ENCODE measurements around the gene EIF1.
"Not testable (repeated sequence)": the region's sequence is repeated elsewhere in the genome, so short reads cannot be mapped to it uniquely, and the experiment has no call there.

EIF1 gene

DNA sequence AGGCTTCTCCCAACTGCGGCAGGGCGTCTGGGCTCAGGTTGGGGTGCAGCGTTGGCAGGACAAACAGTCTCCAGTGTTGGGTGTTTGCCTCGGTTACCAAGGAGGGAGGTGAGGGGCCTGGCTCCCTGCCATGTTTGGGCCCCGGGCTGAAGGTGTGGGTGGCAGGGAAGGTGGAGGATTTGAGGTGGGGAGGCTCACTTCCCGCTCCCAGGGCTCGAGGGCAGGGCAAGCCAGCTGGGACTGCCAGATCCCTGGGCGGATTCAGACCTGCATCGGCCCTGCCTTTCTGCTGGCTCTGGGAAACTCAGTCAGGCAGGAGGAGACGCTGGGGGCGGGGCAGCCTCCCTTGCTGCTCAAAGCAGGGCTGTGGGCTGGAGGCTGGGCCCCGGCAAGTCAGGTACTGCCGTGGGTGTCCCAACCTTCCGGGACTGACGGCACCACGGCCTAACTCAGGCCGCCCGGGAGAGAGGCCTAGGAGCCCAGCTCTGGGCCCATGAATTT, 33.0 kb upstream of the EIF1 start:
- no peak for DNase-seq (ENCODE audit: low read depth, low spot score)

DNA sequence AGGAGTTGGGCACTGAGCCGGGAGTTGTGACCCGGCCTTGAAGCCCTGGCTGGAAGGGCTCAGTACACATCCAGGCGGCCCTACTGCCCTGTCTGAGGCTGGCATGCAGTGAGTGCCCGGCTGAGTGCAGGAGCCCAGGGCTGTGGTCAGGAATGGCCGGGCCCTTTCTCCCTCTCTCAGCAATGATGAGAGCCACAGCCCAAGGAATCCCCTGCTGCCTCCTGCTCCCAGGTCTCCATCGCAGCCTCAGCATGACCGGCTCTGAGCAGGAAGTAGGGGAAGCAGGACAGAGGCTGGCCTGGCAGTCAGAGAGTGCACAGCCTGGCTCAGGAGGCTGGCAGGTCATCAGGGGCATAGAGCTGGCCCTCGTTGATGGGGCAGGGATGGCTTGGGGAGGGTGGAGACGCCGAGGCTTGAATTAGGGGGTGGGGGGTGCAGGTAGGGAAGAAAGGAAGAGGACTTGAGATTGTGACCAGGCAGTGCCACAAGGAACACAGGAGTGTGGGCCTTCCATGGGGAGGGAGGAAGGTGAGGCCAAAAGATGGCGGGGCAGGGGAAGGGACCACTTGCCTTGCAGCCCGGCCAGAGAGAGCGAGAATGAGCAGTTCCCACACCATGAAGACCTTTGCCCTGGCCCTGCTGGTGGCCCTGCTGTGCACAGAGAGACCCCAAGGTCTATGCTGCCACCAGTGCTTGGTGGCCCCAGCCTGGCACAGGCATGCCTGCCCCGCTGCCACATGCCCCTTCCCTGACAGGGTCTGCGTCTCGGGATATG, 32.2 kb upstream of the EIF1 start:
- no peak for DNase-seq (ENCODE audit: low read depth, low spot score)

DNA sequence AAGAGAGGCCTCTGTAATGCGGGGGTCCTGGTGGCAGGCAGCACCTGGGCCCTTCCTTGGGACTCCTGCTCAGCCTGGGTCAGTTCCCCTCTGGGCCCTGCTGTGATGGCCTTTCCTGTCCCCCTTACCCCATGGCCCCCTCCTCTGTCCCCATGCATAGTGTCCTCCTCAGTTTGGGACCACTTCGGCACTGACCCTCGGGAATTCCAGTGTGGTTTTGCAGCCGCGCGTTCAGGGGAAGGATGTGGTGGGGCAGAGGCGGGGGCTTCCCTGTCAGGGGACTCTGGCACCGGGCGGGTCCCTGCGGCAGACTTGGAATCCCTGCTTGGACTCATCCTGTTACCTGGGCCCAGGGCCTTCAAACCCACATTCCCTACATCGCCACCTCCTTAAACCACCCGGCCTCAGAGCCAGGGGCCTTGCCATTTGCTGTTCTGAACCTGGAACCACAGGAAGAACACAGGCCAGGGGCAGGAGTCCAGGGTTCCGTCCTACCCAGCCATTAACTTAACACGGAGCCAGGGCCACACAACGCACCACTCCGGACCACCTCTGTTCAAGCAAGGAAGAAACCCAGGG, 31.4 kb upstream of the EIF1 start:
- no peak for DNase-seq (ENCODE audit: low read depth, low spot score)

DNA sequence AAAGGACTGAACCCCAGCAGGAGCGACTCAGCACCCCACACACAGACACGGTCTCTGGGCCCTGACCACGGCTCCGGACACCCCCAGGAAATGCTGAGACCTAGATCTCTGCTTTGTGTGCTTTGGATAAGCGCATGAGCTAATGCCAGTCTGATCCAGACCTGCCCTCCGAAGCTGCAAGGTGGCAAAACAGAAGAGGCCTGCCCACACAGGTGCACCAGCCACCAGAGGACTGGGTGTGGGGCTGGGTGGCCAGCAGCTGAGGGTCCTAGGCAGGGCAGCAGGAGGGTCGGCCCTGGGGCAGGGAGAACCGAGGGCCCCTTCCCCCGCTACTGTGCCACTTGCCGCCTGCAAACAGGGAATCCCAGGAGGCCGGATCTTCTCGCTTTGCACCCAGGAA, 30.7 kb upstream of the EIF1 start:
- no peak for DNase-seq (ENCODE audit: low read depth, low spot score)

DNA sequence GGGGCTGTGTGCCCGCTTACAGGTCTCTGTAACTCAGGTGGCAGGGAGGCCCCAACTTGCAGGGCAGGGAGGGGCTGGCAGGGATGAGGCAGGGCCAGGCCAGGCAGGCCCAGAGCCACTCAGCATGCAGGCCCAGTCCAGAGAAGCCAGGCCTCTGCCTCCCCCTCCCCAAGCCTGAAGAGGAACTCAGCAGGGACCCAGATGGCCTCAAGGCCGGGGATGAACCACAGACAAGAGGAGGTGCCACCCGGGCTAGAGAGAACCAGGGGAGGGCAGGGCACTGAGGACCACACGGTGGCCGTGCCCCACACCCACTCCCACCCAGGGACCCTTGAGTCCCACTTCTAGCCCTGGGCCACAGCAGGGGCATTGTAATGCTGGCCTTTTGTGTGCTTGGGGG, 29.8 kb upstream of the EIF1 start:
- no peak for DNase-seq (ENCODE audit: low read depth, low spot score)

DNA sequence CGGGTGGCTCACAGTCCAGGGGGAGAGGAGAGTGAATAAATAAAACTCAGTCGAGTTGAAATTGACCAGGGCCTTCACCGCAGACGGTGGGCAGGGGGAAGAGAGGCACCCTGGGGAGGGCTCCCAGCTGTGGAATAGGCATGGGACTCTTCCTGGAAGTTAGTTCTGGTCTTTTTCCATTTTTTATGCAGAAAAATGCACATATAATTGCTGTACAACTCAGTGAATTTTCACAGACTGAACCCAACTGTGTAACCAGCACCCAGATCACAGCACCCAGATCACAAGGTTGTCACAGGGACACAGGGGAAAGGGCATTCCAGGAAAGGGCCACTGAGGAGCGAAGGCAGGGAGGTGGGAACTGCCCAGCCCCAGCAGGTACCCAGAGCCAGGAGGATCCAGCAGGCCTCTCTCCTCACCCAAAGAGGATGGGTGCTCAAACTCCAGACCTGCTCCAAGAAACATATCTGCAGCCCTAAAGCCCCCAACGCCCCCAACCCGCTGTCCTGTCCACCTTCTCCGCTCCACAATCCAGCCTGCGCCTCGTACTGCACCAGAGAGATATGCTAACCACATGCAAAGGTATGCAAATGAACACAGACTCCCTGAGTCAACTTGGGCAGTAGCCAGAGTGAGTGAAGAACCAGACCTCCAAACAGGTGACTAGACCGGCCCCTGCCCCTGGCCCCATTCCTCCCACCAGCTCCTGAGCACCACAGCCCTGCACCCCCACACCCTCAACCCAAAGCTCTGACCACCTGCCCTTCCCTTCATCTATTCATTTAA, 29.1 kb upstream of the EIF1 start:
- DNase-seq (ENCODE audit: low read depth, low spot score) = no peak

DNA sequence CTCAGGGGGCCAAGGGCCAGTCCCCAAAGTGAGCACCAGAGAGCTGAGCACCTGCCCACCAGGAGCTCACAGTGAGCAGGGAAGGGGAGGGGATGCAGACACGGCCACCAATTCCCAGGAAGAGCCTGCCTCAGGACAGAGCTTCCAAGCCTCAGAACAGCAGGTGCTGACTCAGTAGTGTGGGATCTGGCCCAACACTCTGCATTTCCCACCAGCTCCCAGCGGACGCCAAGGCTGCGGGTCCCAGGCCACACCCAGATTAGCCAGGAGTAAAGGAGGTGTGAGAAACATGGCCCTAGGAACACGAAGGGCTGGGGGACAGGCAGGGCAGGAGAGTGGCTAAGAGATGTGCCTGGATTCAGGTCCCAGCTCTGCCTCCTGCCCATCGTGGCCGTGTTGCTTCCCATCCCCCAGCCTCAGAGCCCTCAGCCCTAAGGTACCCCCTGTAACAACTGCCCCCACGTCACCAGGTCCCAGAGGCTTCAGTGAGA, 28.4 kb upstream of the EIF1 start:
- no peak for DNase-seq (ENCODE audit: low read depth, low spot score)

DNA sequence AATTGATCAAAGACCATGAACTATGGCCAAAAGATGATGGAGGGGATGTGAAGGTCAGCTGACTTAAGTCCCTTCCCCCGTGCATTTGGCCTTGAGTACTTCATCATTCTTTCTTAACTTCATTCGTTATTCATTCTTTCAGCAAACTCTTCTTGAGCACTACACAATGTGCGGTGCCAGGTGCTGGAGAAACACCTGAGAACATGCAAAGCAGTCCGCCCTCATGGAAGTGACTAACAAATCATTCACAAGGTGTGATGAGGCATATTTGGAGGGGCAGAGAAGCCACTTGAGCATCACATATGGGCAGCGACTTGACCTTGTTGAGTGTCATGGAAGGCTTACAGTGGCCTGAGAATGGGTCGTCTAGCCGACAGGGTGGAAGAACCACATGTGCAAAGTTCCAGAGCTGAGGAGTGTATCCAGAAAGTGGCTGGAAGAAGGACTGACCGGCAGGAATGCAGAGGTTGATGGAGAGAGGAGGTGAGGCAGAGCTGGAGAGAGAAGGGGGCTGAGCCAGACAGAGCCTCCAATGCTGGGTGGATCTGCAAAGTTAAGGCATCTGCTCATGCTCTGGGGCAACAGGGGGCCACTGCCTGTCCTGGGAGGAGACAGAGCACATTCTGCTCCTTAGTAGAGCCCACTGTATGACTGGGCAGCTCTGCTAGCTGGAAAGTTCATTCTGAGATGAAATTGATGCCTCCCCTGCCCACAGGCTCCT, 25.1 kb upstream of the EIF1 start:
- no peak for DNase-seq (ENCODE audit: low read depth, low spot score)

DNA sequence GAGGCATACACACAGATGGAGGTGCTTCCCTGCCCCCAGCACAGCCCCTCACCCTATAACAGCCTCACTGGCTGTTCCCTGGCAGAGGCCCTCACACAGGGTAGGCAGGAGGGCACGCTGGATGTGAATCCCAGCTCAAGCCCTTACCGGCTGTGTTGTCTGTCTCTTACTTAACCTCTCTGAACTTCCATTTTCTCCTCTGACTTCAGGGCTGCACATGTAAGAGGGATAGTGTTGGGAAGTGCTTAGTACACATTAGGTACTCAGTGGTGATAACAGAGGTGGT, 24.6 kb upstream of the EIF1 start:
- DNase-seq (ENCODE audit: low read depth, low spot score) = no peak

DNA sequence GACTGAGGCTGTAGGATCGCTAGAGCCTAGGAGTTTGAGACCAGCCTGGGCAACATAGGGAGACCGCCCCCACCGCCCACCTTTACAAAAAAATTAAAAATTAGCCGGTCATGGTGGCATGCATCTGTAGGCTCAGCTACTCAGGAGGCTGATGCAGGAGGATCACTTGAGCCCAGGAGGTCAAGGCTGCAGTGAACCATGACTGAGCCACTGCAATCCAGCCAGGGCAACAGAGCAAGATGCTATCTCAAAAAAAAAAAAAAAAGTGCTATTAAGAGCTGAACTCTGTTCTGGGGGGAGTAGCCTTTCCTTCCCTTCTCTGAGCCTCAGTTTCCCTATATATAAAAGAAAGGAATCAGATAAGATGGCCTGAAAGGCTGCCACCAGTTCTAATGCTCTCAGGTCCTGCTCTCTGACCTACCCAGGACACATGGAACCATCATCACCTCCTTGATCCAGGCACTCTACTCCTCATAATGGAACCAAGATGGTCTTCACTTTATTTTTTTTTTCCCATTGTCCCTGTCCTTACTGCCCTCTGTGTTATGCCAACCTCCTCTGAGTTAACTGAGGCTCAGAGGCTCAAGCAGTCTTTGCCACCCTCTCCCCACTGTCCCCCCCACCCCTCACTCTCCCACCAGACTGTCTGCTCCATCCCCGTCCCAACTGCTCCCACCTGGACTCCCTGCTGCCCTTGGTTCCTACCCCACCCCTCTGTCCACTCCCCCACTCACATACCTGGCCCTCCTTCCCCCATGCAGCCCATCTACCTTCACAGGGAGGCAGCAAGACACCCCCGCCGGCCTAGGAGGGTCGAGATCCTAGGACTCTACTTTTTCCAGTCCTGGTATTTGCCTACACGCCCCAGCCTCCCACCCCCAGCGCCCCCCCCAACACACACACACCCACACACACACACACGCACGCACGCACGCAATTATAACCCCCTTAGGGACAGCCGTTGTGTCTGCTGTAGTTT, 23.8 kb upstream of the EIF1 start:
- DNase-seq (ENCODE audit: low read depth, low spot score) = no peak

DNA sequence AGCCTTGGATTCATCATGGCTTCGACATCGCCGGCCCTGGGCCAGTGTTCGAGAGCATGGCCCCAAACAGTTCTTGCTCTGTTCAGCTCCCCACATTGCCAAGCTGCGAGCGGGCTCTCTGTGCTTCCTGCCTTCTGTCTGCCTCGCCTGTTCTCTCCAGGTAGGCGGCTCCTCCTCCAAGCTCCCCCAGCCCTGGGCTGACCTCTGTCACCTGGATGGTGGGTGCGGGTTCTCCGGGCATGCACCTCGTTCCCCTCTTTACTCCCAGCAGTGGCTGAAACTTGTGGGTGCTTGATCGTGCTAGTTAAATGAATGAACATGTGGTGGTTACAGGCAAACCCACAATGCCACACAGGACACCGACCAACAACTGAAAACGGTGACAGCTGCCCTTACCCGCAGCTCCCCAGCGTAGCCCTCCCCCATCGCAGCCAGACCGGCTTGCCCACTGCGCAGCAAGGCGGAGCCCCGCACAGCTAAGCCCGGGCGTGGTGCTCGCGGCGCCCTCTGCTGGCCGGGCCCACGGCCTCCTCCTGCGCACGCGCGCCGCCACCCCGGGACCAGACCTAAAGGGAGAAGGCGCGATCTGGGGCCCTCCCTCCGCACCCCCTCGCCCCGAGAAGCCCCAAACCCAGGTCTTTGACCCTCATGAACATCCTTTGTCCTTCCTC, 23.0 kb upstream of the EIF1 start:
- peak; percentile 74 for DNase-seq (ENCODE audit: low read depth, low spot score)

DNA sequence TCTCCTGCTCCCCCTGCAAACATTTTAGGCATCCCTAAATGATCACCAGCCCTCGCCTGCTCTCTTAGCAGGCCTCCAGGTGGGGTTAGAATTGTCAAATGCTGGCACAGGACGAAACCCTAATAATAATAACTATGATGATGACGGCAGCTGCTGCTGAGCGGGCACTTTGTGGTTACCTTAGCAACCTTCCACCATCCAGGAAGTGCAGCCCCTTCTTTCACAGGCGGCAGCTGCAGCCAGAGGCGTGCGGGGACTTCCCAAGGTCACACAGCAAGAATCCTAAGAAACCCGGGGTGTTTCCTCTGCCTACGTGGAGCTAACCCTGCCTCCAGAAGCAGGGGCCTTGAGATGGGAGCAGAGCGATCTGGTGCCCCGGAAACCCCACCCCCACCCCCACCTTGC, 22.4 kb upstream of the EIF1 start:
- peak; percentile 42 for DNase-seq (ENCODE audit: low read depth, low spot score)

DNA sequence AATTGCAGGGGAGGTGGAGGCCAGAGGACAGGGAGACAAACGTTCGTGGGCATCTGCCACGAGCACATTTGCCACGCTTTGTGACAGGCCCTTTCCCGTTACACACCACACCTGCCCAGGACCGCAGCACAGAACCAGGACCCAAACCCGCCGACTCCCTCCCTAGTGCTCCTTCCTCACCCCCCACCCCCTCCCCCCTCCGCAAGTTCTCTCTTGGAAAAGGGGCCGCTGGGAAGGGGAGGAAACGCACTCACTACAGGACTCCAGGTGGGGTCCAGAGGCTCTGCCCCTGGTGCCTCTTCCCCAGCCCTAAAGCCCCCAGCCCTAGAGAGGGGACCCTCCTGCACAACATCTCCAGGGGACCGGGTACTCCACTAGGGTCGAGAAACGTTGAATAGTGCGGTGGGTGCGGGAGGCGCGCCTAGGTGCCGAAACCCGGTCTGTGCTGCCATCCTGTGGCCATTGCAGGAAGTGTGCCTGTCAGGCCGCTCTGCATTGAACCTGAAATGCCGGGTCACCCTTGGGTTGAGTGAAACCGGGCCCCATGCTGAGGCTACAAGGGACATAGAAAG, 21.9 kb upstream of the EIF1 start:
- DNase-seq (ENCODE audit: low read depth, low spot score) = peak; percentile 80

DNA sequence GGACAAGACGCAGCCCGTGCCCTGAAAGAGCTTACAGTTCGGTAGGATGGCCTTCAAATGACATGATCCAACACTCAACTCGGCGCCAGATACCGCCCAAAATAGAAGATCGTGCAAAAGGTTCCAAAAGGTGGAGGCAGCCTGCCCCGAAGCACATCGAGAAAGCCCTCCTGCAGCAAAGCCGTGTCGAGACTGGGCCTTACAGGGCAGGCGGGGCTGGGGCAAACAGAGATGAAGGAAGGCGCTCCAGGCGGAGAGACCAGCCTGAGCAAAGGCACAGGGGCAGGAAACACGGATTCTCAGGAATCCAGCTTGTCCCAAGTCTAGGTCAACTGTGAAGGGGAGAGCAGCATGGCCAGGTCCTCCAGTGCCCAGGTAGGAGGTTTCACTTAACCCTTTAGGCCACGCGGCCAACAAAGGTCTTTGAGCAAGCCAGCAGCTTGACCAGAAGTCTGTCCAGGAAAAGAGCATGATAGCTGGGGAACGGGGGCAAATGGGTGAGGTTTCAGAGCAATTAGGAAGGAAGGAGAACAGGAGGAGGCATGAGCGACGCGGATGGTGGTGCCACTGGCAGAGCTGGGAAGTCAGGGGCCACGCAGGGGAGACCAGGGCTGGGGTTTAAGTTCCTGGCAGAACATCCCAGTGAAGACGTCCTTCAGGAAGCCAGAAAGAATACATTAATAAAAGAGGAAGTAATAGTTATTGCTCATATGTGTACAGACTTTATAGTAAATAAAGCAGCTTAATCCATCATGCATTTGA, 21.2 kb upstream of the EIF1 start:
- no peak for DNase-seq (ENCODE audit: low read depth, low spot score)

DNA sequence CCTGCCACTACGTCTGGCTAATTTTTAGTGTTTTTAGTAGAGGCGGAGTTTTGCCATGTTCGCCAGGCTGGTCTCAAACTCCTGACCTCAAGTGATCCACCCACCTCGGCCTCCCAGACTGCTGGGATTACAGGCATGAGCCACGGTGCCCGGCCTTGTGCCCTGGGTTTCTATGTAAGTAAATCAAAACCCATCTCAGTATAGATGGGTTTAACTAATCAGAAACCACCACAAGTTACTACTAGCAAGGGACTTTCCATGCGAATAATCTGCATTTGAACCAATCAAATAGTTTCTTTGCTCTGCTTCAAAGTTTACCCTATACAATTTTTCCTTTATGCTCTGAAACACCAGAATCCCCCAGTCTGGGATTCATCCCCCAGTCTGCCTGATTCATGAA, 16.5 kb upstream of the EIF1 start:
- DNase-seq (ENCODE audit: low read depth, low spot score) = no peak

DNA sequence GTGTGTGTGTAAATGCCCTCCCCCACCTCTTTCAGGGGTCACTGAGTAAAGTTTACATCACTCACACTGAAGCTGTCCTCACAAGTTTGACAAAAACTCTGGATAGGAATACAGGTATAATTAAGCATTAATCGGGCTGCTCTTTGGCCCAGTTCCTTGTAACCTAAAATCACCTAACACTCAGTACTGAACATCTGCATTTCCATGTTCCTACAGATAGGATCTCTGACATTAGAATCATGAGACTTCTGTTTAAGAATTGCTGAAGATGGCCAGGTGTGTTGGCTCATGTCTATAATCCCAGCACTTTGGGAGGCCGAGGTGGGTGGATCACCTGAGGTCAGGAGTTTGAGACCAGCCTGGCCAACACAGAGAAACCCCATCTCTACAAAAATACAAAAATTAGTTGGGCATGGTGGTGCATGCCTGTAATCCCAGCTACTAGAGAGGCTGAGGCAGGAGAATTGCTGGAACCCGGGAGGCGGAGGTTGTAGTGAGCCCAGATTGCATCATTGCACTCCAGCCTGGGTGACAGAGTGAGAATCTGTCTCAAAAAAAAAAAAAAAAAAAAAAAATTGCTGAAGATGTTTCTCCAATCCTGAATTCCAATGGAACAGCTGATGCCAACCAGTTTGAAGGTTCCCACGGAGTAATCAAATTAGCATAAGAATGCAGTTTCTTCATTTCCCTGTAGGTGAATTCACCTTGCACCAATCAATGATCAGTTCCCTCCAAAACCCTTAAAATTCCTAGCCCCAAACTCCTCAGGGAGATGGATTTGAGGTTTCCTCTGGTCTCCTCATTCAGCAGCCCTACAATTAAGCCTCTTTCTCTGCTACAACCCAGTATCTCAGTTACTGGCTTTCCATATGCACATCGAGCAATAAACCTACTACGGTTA, 13.3 kb upstream of the EIF1 start:
- DNase-seq (ENCODE audit: low read depth, low spot score) = not testable (repeated sequence)

DNA sequence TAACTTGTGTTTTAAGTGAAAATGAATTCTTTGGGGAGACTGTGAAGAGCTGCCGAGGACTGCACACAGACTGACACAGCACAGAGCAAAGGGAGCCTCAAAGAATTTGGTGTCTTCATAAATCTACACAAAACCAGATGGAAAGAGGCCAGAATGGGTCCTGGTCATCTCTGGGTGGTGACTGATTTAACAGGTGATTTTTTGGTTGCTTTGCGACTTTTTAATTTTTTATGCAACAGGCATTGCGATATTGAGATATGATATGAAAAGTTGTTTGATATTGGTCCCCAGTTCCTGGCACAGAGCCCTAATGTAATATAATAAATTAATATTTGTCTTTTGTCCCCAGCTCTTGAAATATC, 12.6 kb upstream of the EIF1 start:
- no peak for DNase-seq (ENCODE audit: low read depth, low spot score)

DNA sequence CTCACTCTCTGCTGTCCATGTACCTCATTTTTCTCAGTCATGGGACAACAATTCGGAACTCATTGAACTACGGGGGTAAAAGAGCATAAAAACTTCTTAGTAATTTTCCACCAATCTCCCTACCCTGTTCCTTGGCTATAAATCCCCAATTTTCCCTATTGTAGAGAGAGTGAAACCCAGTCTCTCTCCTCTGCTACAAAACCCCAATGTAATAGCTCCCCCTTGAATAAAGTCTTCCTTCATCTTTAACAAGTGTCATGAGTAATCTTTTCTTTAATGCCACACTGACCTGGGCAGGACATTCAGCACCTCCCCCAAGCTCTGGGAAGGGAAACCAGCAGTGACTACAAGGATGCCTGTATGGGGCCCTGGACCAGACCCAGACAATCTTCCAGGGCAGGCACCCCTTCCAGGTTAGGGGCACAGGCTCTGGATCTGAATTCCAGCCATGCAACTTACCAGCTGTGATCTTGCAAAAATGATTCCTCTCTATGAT, 10.2 kb upstream of the EIF1 start:
- no peak for DNase-seq (ENCODE audit: low read depth, low spot score)

Measured in activated naive CD8-positive, alpha-beta T cell treated with anti-CD3 and anti-CD28 coated beads, Interleukin-2, amount 50 U/mL, for 16 hours (primary cell).